OCI-LY1 (cell line): ENCODE results near the gene CCDC93.

Source experiments
- H2AFZ ChIP-seq: fragments of 200-600 bp; sonication (generic), shearing (Covaris generic); 2 replicates; pipeline ENCODE4 v1.6.0; 2014; ENCODE audit warnings: antibody characterized with exemption, mild to moderate bottlenecking, low read length
- H3F3A ChIP-seq: fragments of 200-600 bp; sonication (generic), shearing (Covaris generic); 2 replicates; pipeline ENCODE4 v1.6.0; 2014; ENCODE audit warnings: mild to moderate bottlenecking, antibody characterized with exemption, low read length, moderate library complexity; ENCODE audit not compliant: insufficient read depth
- H3K27ac ChIP-seq: fragments of 200-600 bp; sonication (generic); 2 replicates; pipeline ENCODE4 v1.5.1; 2014; ENCODE audit warnings: low read length, mixed run types, mild to moderate bottlenecking, low read depth; ENCODE audit not compliant: poor library complexity, severe bottlenecking
- H3K27me3 ChIP-seq: fragments of 200-600 bp; sonication (generic); 2 replicates; pipeline ENCODE4 v1.6.0; 2014; ENCODE audit warnings: antibody characterized with exemption, mild to moderate bottlenecking, low read length, moderate library complexity; ENCODE audit not compliant: insufficient read depth
- H3K36me3 ChIP-seq: fragments of 200-600 bp; sonication (generic); 2 replicates; pipeline ENCODE4 v1.6.1; 2014; ENCODE audit warnings: mild to moderate bottlenecking, antibody characterized with exemption, low read length, moderate library complexity, mixed read lengths; ENCODE audit not compliant: insufficient read depth
- H3K4me1 ChIP-seq: fragments of 200-600 bp; sonication (generic); 2 replicates; pipeline ENCODE4 v1.5.1; 2014; ENCODE audit warnings: mild to moderate bottlenecking, low read length, moderate library complexity; ENCODE audit not compliant: insufficient read depth, severe bottlenecking
- H3K4me2 ChIP-seq: fragments of 200-600 bp; sonication (generic), shearing (Covaris generic); 2 replicates; pipeline ENCODE4 v1.6.1; 2014; ENCODE audit warnings: low read length
- H3K4me3 ChIP-seq: fragments of 200-600 bp; sonication (generic); 2 replicates; pipeline ENCODE4 v1.5.1; 2014; ENCODE audit warnings: low read length, low read depth, mild to moderate bottlenecking, mixed read lengths; ENCODE audit not compliant: poor library complexity, severe bottlenecking
- H3K79me2 ChIP-seq: fragments of 200-600 bp; shearing (Covaris generic); 2 replicates; pipeline ENCODE4 v1.6.1; 2016; ENCODE audit warnings: mixed run types, low read length, mixed read lengths; ENCODE audit not compliant: insufficient read depth
- H3K9ac ChIP-seq: fragments of 200-600 bp; sonication (generic), shearing (Covaris generic); 2 replicates; pipeline ENCODE4 v1.6.1; 2014; ENCODE audit warnings: mild to moderate bottlenecking, low read length, mixed read lengths
- H3K9me2 ChIP-seq: fragments of 200-600 bp; sonication (generic), shearing (Covaris generic); 2 replicates; pipeline ENCODE4 v1.6.1; 2014; ENCODE audit warnings: low read depth, mild to moderate bottlenecking, low read length, mixed read lengths
- H3K9me3 ChIP-seq: fragments of 200-600 bp; shearing (Covaris generic); 2 replicates; pipeline ENCODE4 v1.6.1; 2014; ENCODE audit warnings: low read length, mixed read lengths
- H4K20me1 ChIP-seq: fragments of 200-600 bp; sonication (generic), shearing (Covaris generic); 2 replicates; pipeline ENCODE4 v1.6.0; 2016; ENCODE audit warnings: mild to moderate bottlenecking, low read length; ENCODE audit not compliant: insufficient read depth
- EZH2 ChIP-seq: fragments of 200-600 bp; sonication (generic), shearing (Covaris generic); IDR thresholded peaks from 2 replicates; pipeline ENCODE4 v1.8.0; 2017; ENCODE audit warnings: borderline replicate concordance, mixed run types, mild to moderate bottlenecking, antibody characterized with exemption, low read length, moderate library complexity, mixed read lengths
- TF ChIP-seq, protein P1 (sequence below): fragments of 200-600 bp; sonication (generic), shearing (Covaris generic); IDR thresholded peaks from 2 replicates; pipeline ENCODE4 v1.5.1; 2017; ENCODE audit warnings: mild to moderate bottlenecking, antibody characterized with exemption, low read length, moderate library complexity, mixed read lengths

The CCDC93 gene

DNA sequence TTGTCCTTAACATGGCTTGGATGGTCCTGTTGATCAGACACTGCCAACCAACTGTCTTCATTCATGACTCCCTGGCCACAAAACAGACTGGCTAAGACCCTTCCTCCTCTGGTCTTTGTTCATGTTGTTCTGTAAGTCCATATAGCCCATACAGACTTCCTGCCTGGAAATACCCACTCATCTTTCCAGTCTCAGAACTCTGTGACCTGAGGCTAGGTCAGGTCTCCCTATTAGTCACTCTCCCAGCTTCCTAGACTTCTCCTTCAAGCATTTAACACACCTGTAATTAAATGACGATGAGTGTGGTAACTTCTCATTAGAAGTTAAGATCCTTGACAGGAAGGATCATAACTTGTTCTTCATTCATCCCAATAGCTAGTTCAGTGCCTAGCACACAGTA, 56.3 kb downstream of the CCDC93 start:
- no peak overlapping the region for H3K9ac ChIP-seq
- TF ChIP-seq EZH2 = no peak
- TF ChIP-seq, protein P1, sequence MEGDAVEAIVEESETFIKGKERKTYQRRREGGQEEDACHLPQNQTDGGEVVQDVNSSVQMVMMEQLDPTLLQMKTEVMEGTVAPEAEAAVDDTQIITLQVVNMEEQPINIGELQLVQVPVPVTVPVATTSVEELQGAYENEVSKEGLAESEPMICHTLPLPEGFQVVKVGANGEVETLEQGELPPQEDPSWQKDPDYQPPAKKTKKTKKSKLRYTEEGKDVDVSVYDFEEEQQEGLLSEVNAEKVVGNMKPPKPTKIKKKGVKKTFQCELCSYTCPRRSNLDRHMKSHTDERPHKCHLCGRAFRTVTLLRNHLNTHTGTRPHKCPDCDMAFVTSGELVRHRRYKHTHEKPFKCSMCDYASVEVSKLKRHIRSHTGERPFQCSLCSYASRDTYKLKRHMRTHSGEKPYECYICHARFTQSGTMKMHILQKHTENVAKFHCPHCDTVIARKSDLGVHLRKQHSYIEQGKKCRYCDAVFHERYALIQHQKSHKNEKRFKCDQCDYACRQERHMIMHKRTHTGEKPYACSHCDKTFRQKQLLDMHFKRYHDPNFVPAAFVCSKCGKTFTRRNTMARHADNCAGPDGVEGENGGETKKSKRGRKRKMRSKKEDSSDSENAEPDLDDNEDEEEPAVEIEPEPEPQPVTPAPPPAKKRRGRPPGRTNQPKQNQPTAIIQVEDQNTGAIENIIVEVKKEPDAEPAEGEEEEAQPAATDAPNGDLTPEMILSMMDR = no peak
- no peak overlapping the region for H3K4me3 ChIP-seq
- no peaks in the 10 kb centered on the region for H3K79me2 ChIP-seq
- H3F3A ChIP-seq = no peaks in the 10 kb centered on the region
- H3K36me3 ChIP-seq = peaks cover 78% of the 10 kb centered on the region
- H3K27me3 ChIP-seq = no peaks in the 10 kb centered on the region
- no peak overlapping the region for H3K4me2 ChIP-seq
- no peaks in the 10 kb centered on the region for H3K9me2 ChIP-seq
- no peaks in the 10 kb centered on the region for H4K20me1 ChIP-seq
- H3K27ac ChIP-seq = no peak overlapping the region
- no peak overlapping the region for H2AFZ ChIP-seq
- no peaks in the 10 kb centered on the region for H3K4me1 ChIP-seq
- no peaks in the 10 kb centered on the region for H3K9me3 ChIP-seq

DNA sequence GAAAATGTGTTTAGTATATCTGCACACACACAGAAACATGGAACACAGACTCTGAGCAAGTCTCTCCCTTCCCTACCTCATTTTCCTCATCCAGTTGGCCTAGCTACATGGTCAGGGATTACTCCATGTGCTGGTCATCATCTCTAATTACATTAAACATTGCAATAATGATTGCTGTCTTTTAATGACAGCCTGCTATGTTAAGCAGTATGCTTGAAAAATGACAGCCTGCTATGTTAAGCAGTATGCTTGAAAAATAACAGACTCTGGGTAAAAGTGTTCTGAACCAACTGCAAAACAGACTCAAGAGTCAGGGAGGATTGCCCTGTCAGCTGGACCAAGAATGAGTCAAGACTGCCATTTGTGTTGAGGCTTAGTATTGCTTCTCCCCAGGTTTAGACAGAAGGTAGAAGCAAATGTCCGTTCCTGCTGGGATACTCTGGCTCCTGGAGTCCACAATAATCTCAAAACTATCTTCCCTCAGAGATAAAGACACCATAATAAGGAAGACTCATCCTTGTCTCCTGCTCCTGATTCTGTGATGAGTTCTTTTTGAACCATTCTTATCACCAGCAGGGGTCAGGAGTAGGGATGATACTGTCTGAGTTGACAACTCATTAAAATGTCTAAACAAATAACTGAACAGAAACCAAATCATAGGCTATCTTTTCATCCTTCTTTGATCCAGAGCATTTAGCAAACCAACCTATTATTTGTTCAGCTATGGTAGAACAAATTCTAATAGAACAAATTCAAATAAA, 57.7 kb downstream of the CCDC93 start:
- Histone ChIP-seq H3K4me1 (no peaks in the 10 kb centered on the region), H4K20me1 (no peaks in the 10 kb centered on the region), H3K27ac (no peak overlapping the region), H3K9me2 (no peaks in the 10 kb centered on the region), H3K79me2 (no peaks in the 10 kb centered on the region), H3K4me2 (no peak overlapping the region), H3K9me3 (no peaks in the 10 kb centered on the region), H3K9ac (no peak overlapping the region), H3K27me3 (no peaks in the 10 kb centered on the region), H3K4me3 (no peak overlapping the region), H2AFZ (no peak overlapping the region), H3K36me3 (peaks cover 90% of the 10 kb centered on the region), H3F3A (no peaks in the 10 kb centered on the region)
- no peak for TF ChIP-seq EZH2
- TF ChIP-seq, protein P1 = no peak

DNA sequence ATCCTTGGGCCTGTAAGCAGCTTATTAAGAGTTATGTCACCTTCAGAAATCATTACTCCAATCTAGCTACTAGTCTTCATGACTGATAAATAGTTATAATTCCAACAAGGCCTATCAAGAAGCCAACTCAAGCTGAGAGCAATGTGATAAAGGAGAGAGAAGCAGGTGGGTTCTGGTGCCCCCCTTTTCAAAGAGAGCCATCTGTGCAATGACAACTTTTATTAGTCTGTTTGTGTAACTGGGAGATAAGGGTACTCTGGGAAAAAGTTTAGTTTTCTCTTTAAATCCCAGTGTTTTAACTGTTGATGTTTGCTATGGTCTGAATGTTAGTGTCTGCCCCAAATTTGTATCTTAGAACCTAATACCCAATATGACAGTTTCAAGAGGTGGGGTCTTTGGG, 60.6 kb downstream of the CCDC93 start:
- Histone ChIP-seq H3K4me1 (peaks cover 7% of the 10 kb centered on the region), H3K27ac (no peak overlapping the region), H2AFZ (no peak overlapping the region), H3F3A (no peaks in the 10 kb centered on the region), H3K79me2 (no peaks in the 10 kb centered on the region), H3K9ac (no peak overlapping the region), H3K9me2 (no peaks in the 10 kb centered on the region), H3K4me3 (no peak overlapping the region), H3K4me2 (no peak overlapping the region), H3K36me3 (peaks cover 89% of the 10 kb centered on the region), H3K9me3 (no peaks in the 10 kb centered on the region), H3K27me3 (no peaks in the 10 kb centered on the region), H4K20me1 (no peaks in the 10 kb centered on the region)
- no peak for TF ChIP-seq EZH2
- TF ChIP-seq, protein P1 = no peak
